Caco-2 (cell line): ENCODE measurements around the gene ERICH2. TPM values are rescaled to one million over a fixed set of nuclear protein-coding genes. Genes with fewer than 3 reads are reported as not detected.

ENCODE experiments used
- BruUV-seq: library from RNA; stranded (reverse); fragments of 400-500 nt; replicated peaks from 2 replicates; lab custom pipeline; 2021; lab: Mats Ljungman, UMichigan
- CTCF ChIA-PET: fragments of 300-600 bp; sonication (Branson Sonifier 250); formaldehyde crosslinking; loops from one replicate; lab custom pipeline; 2022; ENCODE audit warnings: antibody characterized with exemption; lab: Charles Lee
- POLR2A ChIA-PET: fragments of 300-600 bp; sonication (Branson Sonifier 250); formaldehyde crosslinking; loops from one replicate; lab custom pipeline; 2022; ENCODE audit warnings: antibody characterized with exemption; lab: Charles Lee
- DNase-seq, 2 experiments: peaks; one replicate each; pipeline versions ENCODE4 v3.0.0 to v3.0.0-alpha.2; 2020 to 2022
- H3K27me3 ChIP-seq: replicated peaks from 2 replicates; pipeline ENCODE4 v1.6.0; 2011; ENCODE audit warnings: low read length; ENCODE audit not compliant: control insufficient read depth, insufficient read depth
- H3K36me3 ChIP-seq: 2 replicates; pipeline ENCODE4 v1.5.1; 2011; ENCODE audit warnings: low read length; ENCODE audit not compliant: control insufficient read depth, insufficient read depth
- H3K4me1 ChIP-seq: fragments of 250-450 bp; sonication (Bioruptor Pico); 2 replicates; pipeline ENCODE4 v1.5.1; 2020; ENCODE audit warnings: mild to moderate bottlenecking
- H3K4me3 ChIP-seq: 2 replicates; pipeline ENCODE4 v1.5.1; 2011; ENCODE audit warnings: low read depth, mild to moderate bottlenecking, control low read depth, low read length
- H3K9me3 ChIP-seq: fragments of 250-450 bp; sonication (Bioruptor Pico); 2 replicates; pipeline ENCODE4 v1.5.1; 2020; ENCODE audit warnings: mild to moderate bottlenecking, moderate library complexity
- H3K27ac Mint-ChIP-seq: one replicate; pipeline ENCODE4 v1.8.0; 2022; ENCODE audit warnings: mixed read lengths; ENCODE audit not compliant: unreplicated experiment
- H3K27me3 Mint-ChIP-seq: one replicate; pipeline ENCODE4 v1.8.0; 2022; ENCODE audit warnings: mixed read lengths; ENCODE audit not compliant: insufficient read depth, unreplicated experiment
- H3K36me3 Mint-ChIP-seq: one replicate; pipeline ENCODE4 v1.8.0; 2022; ENCODE audit warnings: mild to moderate bottlenecking, mixed read lengths; ENCODE audit not compliant: insufficient read depth, unreplicated experiment
- H3K4me1 Mint-ChIP-seq: one replicate; pipeline ENCODE4 v1.8.0; 2022; ENCODE audit warnings: low read depth, mixed read lengths; ENCODE audit not compliant: unreplicated experiment
- H3K4me3 Mint-ChIP-seq: one replicate; pipeline ENCODE4 v1.8.0; 2022; ENCODE audit warnings: mild to moderate bottlenecking, moderate library complexity, mixed read lengths; ENCODE audit not compliant: unreplicated experiment
- H3K9me3 Mint-ChIP-seq: one replicate; pipeline ENCODE4 v1.8.0; 2022; ENCODE audit warnings: mixed read lengths; ENCODE audit not compliant: unreplicated experiment
- CTCF ChIP-seq, 2 experiments: fragments of 200-600 bp in 1 of 2; IDR thresholded peaks; 1 replicate in 1 of 2; 2 replicates in 1 of 2; pipeline versions ENCODE4 v1.5.1 to v1.8.0; 2011 to 2022; ENCODE audit warnings: antibody characterized with exemption in 1 of 2, control low read depth in 1 of 2, inconsistent platforms in 1 of 2, low read depth in 1 of 2, low read length in 1 of 2, mild to moderate bottlenecking in 1 of 2, moderate library complexity in 1 of 2; ENCODE audit not compliant: insufficient read depth in 1 of 2, severe bottlenecking in 1 of 2, unreplicated experiment in 1 of 2
- intact Hi-C: fragments of 100-400 bp; cut with micrococcal nuclease; formaldehyde crosslinking; loops from one replicate; pipeline ENCODE4 v1.10.0; 2022; ENCODE audit not compliant: unreplicated experiment
- total RNA-seq: library from RNA; stranded (reverse); gene quantifications from 2 replicates; pipeline ENCODE4 v1.2.3, GENCODE V29; 2022

The ERICH2 gene
- total RNA-seq, 1 experiment from 2014 or later, result 3.1 TPM

- ChIA-PET POLR2A (no interaction called here), CTCF (no interaction called here)
- TF ChIP-seq CTCF (IDR thresholded peaks at IDR 0.05; ENCODE audit: insufficient read depth in 1 of 2, low read depth in 1 of 2, low read length in 1 of 2, severe bottlenecking in 1 of 2, unreplicated experiment in 1 of 2), result no peak
- no peaks in the 10 kb centered on the region; the same call in 1 of the 2 replicates for H3K36me3 ChIP-seq
- Mint-ChIP-seq H3K27ac (no peak overlapping the region), H3K27me3 (peaks cover 5% of the 10 kb centered on the region), H3K9me3 (no peaks in the 10 kb centered on the region), H3K4me3 (no peak overlapping the region), H3K4me1 (peaks cover 7% of the 10 kb centered on the region), H3K36me3 (peaks cover 7% of the 10 kb centered on the region)
- no peaks in the 10 kb centered on the region for H3K27me3 ChIP-seq
- no peak for DNase-seq
- H3K4me1 ChIP-seq, result no peaks in the 10 kb centered on the region
- BruUV-seq, result no TSS peak
- H3K9me3 ChIP-seq, result no peaks in the 10 kb centered on the region
- no peak overlapping the region for H3K4me3 ChIP-seq
- intact Hi-C loops, result no loop called here
Observed at GRCh38 chr2:170821531-170822289, 51.5 kb downstream of the ERICH2 start.

GRCh38 chr2:170822290-170823087, 52.3 kb downstream of the ERICH2 start:
- H3K27ac Mint-ChIP-seq, result no peak overlapping the region
- H3K4me3 ChIP-seq, result no peak overlapping the region
- CTCF ChIA-PET, result no interaction called here
- no TSS peak for BruUV-seq
- no peak for TF ChIP-seq CTCF (IDR thresholded peaks at IDR 0.05; ENCODE audit: insufficient read depth in 1 of 2, low read depth in 1 of 2, low read length in 1 of 2, severe bottlenecking in 1 of 2, unreplicated experiment in 1 of 2)
- H3K4me1 ChIP-seq, result no peaks in the 10 kb centered on the region
- peaks cover 5% of the 10 kb centered on the region for H3K27me3 Mint-ChIP-seq
- H3K4me3 Mint-ChIP-seq, result no peak overlapping the region
- H3K36me3 Mint-ChIP-seq, result peaks cover 7% of the 10 kb centered on the region
- no peak for DNase-seq
- no peaks in the 10 kb centered on the region for H3K27me3 ChIP-seq
- POLR2A ChIA-PET, result no interaction called here
- no peaks in the 10 kb centered on the region; the same call in 1 of the 2 replicates for H3K36me3 ChIP-seq
- no peaks in the 10 kb centered on the region for H3K9me3 ChIP-seq
- intact Hi-C loops, result no loop called here
- H3K4me1 Mint-ChIP-seq, result peaks cover 7% of the 10 kb centered on the region
- no peaks in the 10 kb centered on the region for H3K9me3 Mint-ChIP-seq

- Histone ChIP-seq H3K36me3 (no peaks in the 10 kb centered on the region; the same call in 1 of the 2 replicates), H3K27me3 (no peaks in the 10 kb centered on the region), H3K9me3 (no peaks in the 10 kb centered on the region), H3K4me3 (no peak overlapping the region), H3K4me1 (no peaks in the 10 kb centered on the region)
- peaks cover 7% of the 10 kb centered on the region for H3K4me1 Mint-ChIP-seq
- no peak for TF ChIP-seq CTCF (IDR thresholded peaks at IDR 0.05; ENCODE audit: insufficient read depth in 1 of 2, low read depth in 1 of 2, low read length in 1 of 2, severe bottlenecking in 1 of 2, unreplicated experiment in 1 of 2)
- H3K27me3 Mint-ChIP-seq, result peaks cover 5% of the 10 kb centered on the region
- POLR2A ChIA-PET, result no interaction called here
- no TSS peak for BruUV-seq
- no peak for DNase-seq
- no peak overlapping the region for H3K4me3 Mint-ChIP-seq
- intact Hi-C loops, result no loop called here
- H3K27ac Mint-ChIP-seq, result no peak overlapping the region
- CTCF ChIA-PET, result no interaction called here
- H3K9me3 Mint-ChIP-seq, result no peaks in the 10 kb centered on the region
- peaks cover 7% of the 10 kb centered on the region for H3K36me3 Mint-ChIP-seq
Observed at GRCh38 chr2:170823088-170823897, 53.1 kb downstream of the ERICH2 start.
